Cerebellar cortex (tissue), 1 donor: ENCODE results near the gene KLHL3.

Experiments used
- DNase-seq: peaks from one replicate; pipeline ENCODE4 v3.0.0-alpha.2; 2015; ENCODE audit warnings: low spot score

The KLHL3 gene

GRCh38 chr5:137633896-137634295 lies 102.0 kb downstream of the KLHL3 start:
- DNase-seq = no peak

GRCh38 chr5:137632716-137633115 lies 103.2 kb downstream of the KLHL3 start:
- no peak for DNase-seq

- no peak for DNase-seq
Observed at GRCh38 chr5:137631453-137631852, 104.4 kb downstream of the KLHL3 start.

GRCh38 chr5:137630972-137631370 lies 104.9 kb downstream of the KLHL3 start:
- DNase-seq = no peak

- no peak for DNase-seq
Observed at GRCh38 chr5:137630216-137630971, 105.5 kb downstream of the KLHL3 start.

- peak; percentile 97 for DNase-seq
Observed at GRCh38 chr5:137629646-137630045, 106.2 kb downstream of the KLHL3 start.

GRCh38 chr5:137627706-137628105 lies 108.2 kb downstream of the KLHL3 start:
- DNase-seq = peak; percentile 62

- no peak for DNase-seq
Observed at GRCh38 chr5:137627293-137627692, 108.6 kb downstream of the KLHL3 start.

- DNase-seq = no peak
Observed at GRCh38 chr5:137624786-137625349, 111.0 kb downstream of the KLHL3 start.

GRCh38 chr5:137622850-137623249 lies 113.0 kb downstream of the KLHL3 start:
- DNase-seq = peak; percentile 95

GRCh38 chr5:137621861-137622823 lies 113.7 kb downstream of the KLHL3 start:
- no peak for DNase-seq

- DNase-seq = no peak
Observed at GRCh38 chr5:137621306-137621705, 114.6 kb downstream of the KLHL3 start.

GRCh38 chr5:137619191-137619870 lies 116.6 kb downstream of the KLHL3 start:
- peak; percentile 98 for DNase-seq

GRCh38 chr5:137618476-137618875 lies 117.4 kb downstream of the KLHL3 start:
- no peak for DNase-seq

- no peak for DNase-seq
Observed at GRCh38 chr5:137617528-137618205, 118.2 kb downstream of the KLHL3 start.

- DNase-seq = no peak
Observed at GRCh38 chr5:137616046-137616445, 119.8 kb downstream of the KLHL3 start.

GRCh38 chr5:137615171-137615775 lies 120.6 kb downstream of the KLHL3 start:
- no peak for DNase-seq

- peak; percentile 76 for DNase-seq
Observed at GRCh38 chr5:137613554-137614265, 122.2 kb downstream of the KLHL3 start.

GRCh38 chr5:137612576-137612975 lies 123.3 kb downstream of the KLHL3 start:
- no peak for DNase-seq

GRCh38 chr5:137611794-137612435 lies 124.0 kb downstream of the KLHL3 start:
- DNase-seq = no peak
